DOHH2 (cell line): ENCODE results near the gene DSC2.

Experiments used
- H3F3A ChIP-seq: fragments of 200-600 bp; sonication (generic), shearing (Covaris generic); 2 replicates; pipeline ENCODE4 v1.6.0; 2016; ENCODE audit warnings: antibody characterized with exemption, mild to moderate bottlenecking; ENCODE audit not compliant: control insufficient read depth, insufficient read depth
- H3K27ac ChIP-seq: fragments of 200-600 bp; sonication (generic); 2 replicates; pipeline ENCODE4 v1.5.1; 2014; ENCODE audit warnings: low read depth, mild to moderate bottlenecking, low read length, moderate library complexity
- H3K27me3 ChIP-seq: fragments of 200-600 bp; sonication (generic); 2 replicates; pipeline ENCODE4 v1.6.1; 2014; ENCODE audit warnings: mild to moderate bottlenecking, low read length, mixed read lengths; ENCODE audit not compliant: control insufficient read depth
- H3K36me3 ChIP-seq: fragments of 200-600 bp; sonication (generic); 2 replicates; pipeline ENCODE4 v1.6.1; 2014; ENCODE audit warnings: mild to moderate bottlenecking, low read length, moderate library complexity, mixed read lengths; ENCODE audit not compliant: control insufficient read depth
- H3K4me1 ChIP-seq: fragments of 200-600 bp; sonication (generic); 2 replicates; pipeline ENCODE4 v1.6.1; 2014; ENCODE audit warnings: mild to moderate bottlenecking, low read length, mixed read lengths; ENCODE audit not compliant: control insufficient read depth
- H3K4me2 ChIP-seq: fragments of 200-600 bp; sonication (generic); 2 replicates; pipeline ENCODE4 v1.6.0; 2014; ENCODE audit warnings: mild to moderate bottlenecking, low read length, moderate library complexity
- H3K4me3 ChIP-seq: fragments of 200-600 bp; sonication (generic); 2 replicates; pipeline ENCODE4 v1.5.1; 2014; ENCODE audit warnings: mild to moderate bottlenecking, low read length, mixed read lengths
- H3K79me2 ChIP-seq: fragments of 200-600 bp; sonication (generic); 2 replicates; pipeline ENCODE4 v1.6.1; 2014; ENCODE audit warnings: mild to moderate bottlenecking, low read length, mixed read lengths; ENCODE audit not compliant: control insufficient read depth
- H3K9me2 ChIP-seq: fragments of 200-600 bp; sonication (generic); replicated peaks from 2 replicates; pipeline ENCODE4 v1.6.1; 2014; ENCODE audit warnings: mild to moderate bottlenecking, low read length, mixed read lengths; ENCODE audit not compliant: control insufficient read depth
- H3K9me3 ChIP-seq: fragments of 200-600 bp; sonication (generic); 2 replicates; pipeline ENCODE4 v1.6.1; 2014; ENCODE audit warnings: antibody characterized with exemption, low read length, mixed read lengths; ENCODE audit not compliant: control insufficient read depth, insufficient read depth
- H4K20me1 ChIP-seq: fragments of 200-600 bp; sonication (generic); 2 replicates; pipeline ENCODE4 v1.6.0; 2014; ENCODE audit warnings: low read depth, mild to moderate bottlenecking, antibody characterized with exemption, low read length, moderate library complexity; ENCODE audit not compliant: control insufficient read depth, insufficient read depth
- CTCF ChIP-seq: fragments of 200-600 bp; sonication (generic); IDR thresholded peaks from one replicate; pipeline ENCODE4 v1.5.1; 2014; ENCODE audit warnings: antibody characterized with exemption, mild to moderate bottlenecking, low read depth, low read length; ENCODE audit not compliant: poor library complexity, severe bottlenecking
- EZH2phosphoT487 ChIP-seq: fragments of 200-600 bp; sonication (generic); IDR thresholded peaks from 2 replicates; pipeline ENCODE4 v1.6.1; 2017; ENCODE audit warnings: borderline replicate concordance, mild to moderate bottlenecking, antibody characterized with exemption, low read length, moderate library complexity, mixed read lengths

The DSC2 gene

GRCh38 chr18:31146809-31147208, 44.6 kb upstream of the DSC2 start:
- H3K9me2 ChIP-seq = no peaks in the 10 kb centered on the region
- no peaks in the 10 kb centered on the region for H3F3A ChIP-seq

GRCh38 chr18:31143025-31143424, 40.8 kb upstream of the DSC2 start:
- Histone ChIP-seq H3K27ac (no peak overlapping the region), H3K9me3 (no peaks in the 10 kb centered on the region), H3K79me2 (no peaks in the 10 kb centered on the region), H3K27me3 (no peaks in the 10 kb centered on the region), H4K20me1 (no peaks in the 10 kb centered on the region), H3K4me2 (no peak overlapping the region), H3K9me2 (no peaks in the 10 kb centered on the region), H3F3A (no peaks in the 10 kb centered on the region), H3K36me3 (no peaks in the 10 kb centered on the region), H3K4me1 (no peaks in the 10 kb centered on the region), H3K4me3 (no peak overlapping the region)
- TF ChIP-seq EZH2phosphoT487 (no peak), CTCF (no peak)

More at GRCh38 chr18:31146809-31147208, 44.6 kb upstream of the DSC2 start:
- H3K27me3 ChIP-seq = no peaks in the 10 kb centered on the region
- H3K27ac ChIP-seq = no peak overlapping the region
- H3K79me2 ChIP-seq = no peaks in the 10 kb centered on the region
- peaks cover 4% of the 10 kb centered on the region; the same call in 1 of the 2 replicates for H3K9me3 ChIP-seq
- H3K4me1 ChIP-seq = no peaks in the 10 kb centered on the region
- TF ChIP-seq CTCF = no peak
- no peak for TF ChIP-seq EZH2phosphoT487
- no peak overlapping the region for H3K4me3 ChIP-seq
- no peaks in the 10 kb centered on the region for H4K20me1 ChIP-seq
- no peak overlapping the region for H3K4me2 ChIP-seq
- H3K36me3 ChIP-seq = no peaks in the 10 kb centered on the region

- no peaks in the 10 kb centered on the region for H3K79me2 ChIP-seq
- no peaks in the 10 kb centered on the region for H3K4me1 ChIP-seq
- no peaks in the 10 kb centered on the region for H3K9me2 ChIP-seq
- no peak overlapping the region for H3K27ac ChIP-seq
- no peaks in the 10 kb centered on the region for H3K9me3 ChIP-seq
- H3K27me3 ChIP-seq = no peaks in the 10 kb centered on the region
- no peaks in the 10 kb centered on the region for H4K20me1 ChIP-seq
- TF ChIP-seq CTCF (no peak), EZH2phosphoT487 (no peak)
- H3F3A ChIP-seq = no peaks in the 10 kb centered on the region
- no peaks in the 10 kb centered on the region for H3K36me3 ChIP-seq
- no peak overlapping the region for H3K4me3 ChIP-seq
- H3K4me2 ChIP-seq = no peak overlapping the region
Measured at GRCh38 chr18:31138709-31139108, 36.5 kb upstream of the DSC2 start.
